HL-60 (cell line): ENCODE data around the gene CNTN5.

Experiments used
- DNase-seq, 2 experiments: peaks; one replicate each; pipeline ENCODE4 v3.0.0-alpha.2; 2010 to 2020; ENCODE audit warnings: low read depth in 1 of 2, low spot score in 1 of 2
- H3K27ac ChIP-seq: fragments of 250-450 bp; sonication (Bioruptor Pico); replicated peaks from 2 replicates; pipeline ENCODE4 v1.5.1; 2020; ENCODE audit warnings: mild to moderate bottlenecking, moderate library complexity
- H3K27me3 ChIP-seq: fragments of 250-450 bp; sonication (Bioruptor Pico); 2 replicates; pipeline ENCODE4 v1.5.1; 2021; ENCODE audit warnings: mild to moderate bottlenecking, moderate library complexity; ENCODE audit not compliant: insufficient read depth, poor library complexity, severe bottlenecking
- H3K4me3 ChIP-seq: replicated peaks from 2 replicates; pipeline ENCODE4 v1.5.1; 2011; ENCODE audit warnings: mild to moderate bottlenecking, control low read depth, low read length; ENCODE audit not compliant: insufficient read depth
- GABPA ChIP-seq: IDR thresholded peaks from 2 replicates; pipeline ENCODE4 v1.6.1; 2012; ENCODE audit warnings: low read depth
- POLR2AphosphoS5 ChIP-seq: IDR thresholded peaks from 2 replicates; pipeline ENCODE4 v1.6.1; 2012; ENCODE audit warnings: low read depth
- SPI1 ChIP-seq: IDR thresholded peaks from 2 replicates; pipeline ENCODE4 v1.6.1; 2012; ENCODE audit warnings: low read depth, mild to moderate bottlenecking, borderline replicate concordance
- TF ChIP-seq, protein P1 (sequence below): IDR thresholded peaks from one replicate; pipeline ENCODE4 v1.5.1; 2011; ENCODE audit warnings: low read length, control low read depth, inconsistent platforms; ENCODE audit not compliant: insufficient read depth
- TF ChIP-seq, protein P2 (sequence below): IDR thresholded peaks from 2 replicates; pipeline ENCODE4 v1.6.1; 2012; ENCODE audit warnings: low read depth; ENCODE audit not compliant: insufficient replicate concordance

The CNTN5 gene

DNA sequence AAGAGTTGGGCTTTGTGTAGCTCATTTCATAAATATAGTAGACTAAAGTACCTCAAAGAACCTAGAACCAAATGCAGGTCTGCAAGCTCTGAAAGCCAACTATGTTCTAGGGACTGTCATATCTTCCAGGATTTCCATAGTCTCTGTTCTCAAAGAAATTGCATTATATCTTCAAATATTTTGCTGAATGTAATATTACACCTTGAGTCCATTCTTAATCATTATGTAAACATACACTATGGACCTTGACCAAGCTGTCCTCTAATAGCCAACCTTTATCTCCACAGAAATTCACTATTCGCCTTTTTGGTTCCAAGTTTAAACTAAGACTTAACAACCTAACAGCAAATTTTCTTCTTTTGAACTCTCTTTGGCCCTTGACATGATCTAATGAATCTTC, 987.7 kb downstream of the CNTN5 start:
- H3K4me3 ChIP-seq: no peak overlapping the region
- TF ChIP-seq, protein P1, sequence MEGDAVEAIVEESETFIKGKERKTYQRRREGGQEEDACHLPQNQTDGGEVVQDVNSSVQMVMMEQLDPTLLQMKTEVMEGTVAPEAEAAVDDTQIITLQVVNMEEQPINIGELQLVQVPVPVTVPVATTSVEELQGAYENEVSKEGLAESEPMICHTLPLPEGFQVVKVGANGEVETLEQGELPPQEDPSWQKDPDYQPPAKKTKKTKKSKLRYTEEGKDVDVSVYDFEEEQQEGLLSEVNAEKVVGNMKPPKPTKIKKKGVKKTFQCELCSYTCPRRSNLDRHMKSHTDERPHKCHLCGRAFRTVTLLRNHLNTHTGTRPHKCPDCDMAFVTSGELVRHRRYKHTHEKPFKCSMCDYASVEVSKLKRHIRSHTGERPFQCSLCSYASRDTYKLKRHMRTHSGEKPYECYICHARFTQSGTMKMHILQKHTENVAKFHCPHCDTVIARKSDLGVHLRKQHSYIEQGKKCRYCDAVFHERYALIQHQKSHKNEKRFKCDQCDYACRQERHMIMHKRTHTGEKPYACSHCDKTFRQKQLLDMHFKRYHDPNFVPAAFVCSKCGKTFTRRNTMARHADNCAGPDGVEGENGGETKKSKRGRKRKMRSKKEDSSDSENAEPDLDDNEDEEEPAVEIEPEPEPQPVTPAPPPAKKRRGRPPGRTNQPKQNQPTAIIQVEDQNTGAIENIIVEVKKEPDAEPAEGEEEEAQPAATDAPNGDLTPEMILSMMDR: no peak
- no peak for TF ChIP-seq GABPA
- TF ChIP-seq POLR2AphosphoS5: no peak
- no peak for TF ChIP-seq SPI1
- TF ChIP-seq, protein P2, sequence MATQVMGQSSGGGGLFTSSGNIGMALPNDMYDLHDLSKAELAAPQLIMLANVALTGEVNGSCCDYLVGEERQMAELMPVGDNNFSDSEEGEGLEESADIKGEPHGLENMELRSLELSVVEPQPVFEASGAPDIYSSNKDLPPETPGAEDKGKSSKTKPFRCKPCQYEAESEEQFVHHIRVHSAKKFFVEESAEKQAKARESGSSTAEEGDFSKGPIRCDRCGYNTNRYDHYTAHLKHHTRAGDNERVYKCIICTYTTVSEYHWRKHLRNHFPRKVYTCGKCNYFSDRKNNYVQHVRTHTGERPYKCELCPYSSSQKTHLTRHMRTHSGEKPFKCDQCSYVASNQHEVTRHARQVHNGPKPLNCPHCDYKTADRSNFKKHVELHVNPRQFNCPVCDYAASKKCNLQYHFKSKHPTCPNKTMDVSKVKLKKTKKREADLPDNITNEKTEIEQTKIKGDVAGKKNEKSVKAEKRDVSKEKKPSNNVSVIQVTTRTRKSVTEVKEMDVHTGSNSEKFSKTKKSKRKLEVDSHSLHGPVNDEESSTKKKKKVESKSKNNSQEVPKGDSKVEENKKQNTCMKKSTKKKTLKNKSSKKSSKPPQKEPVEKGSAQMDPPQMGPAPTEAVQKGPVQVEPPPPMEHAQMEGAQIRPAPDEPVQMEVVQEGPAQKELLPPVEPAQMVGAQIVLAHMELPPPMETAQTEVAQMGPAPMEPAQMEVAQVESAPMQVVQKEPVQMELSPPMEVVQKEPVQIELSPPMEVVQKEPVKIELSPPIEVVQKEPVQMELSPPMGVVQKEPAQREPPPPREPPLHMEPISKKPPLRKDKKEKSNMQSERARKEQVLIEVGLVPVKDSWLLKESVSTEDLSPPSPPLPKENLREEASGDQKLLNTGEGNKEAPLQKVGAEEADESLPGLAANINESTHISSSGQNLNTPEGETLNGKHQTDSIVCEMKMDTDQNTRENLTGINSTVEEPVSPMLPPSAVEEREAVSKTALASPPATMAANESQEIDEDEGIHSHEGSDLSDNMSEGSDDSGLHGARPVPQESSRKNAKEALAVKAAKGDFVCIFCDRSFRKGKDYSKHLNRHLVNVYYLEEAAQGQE: no peak
- H3K27me3 ChIP-seq: no peaks in the 10 kb centered on the region
- H3K27ac ChIP-seq: no peak overlapping the region
- DNase-seq: no peak

DNA sequence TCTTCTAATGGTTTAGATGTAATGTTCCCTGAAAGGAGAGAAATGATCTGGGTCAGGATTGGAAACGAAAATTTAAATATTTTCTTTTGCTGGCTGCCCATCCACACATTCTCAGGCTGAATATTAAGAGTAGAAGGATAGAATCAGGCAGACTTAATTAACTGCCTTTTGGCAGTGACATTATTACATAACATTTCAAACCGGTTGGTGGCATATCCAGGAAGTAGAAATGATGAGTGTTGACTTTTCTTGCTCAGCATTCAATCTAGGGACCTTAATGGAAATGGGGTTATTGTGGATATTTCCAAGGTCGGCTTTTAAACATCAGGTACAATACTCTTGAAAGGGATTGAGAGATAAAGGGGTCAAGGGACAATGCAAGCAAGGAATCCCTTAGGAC, 989.0 kb downstream of the CNTN5 start:
- TF ChIP-seq SPI1 (no peak), GABPA (no peak), POLR2AphosphoS5 (no peak)
- TF ChIP-seq, protein P1: no peak
- TF ChIP-seq, protein P2: no peak
- H3K4me3 ChIP-seq: no peak overlapping the region

DNA sequence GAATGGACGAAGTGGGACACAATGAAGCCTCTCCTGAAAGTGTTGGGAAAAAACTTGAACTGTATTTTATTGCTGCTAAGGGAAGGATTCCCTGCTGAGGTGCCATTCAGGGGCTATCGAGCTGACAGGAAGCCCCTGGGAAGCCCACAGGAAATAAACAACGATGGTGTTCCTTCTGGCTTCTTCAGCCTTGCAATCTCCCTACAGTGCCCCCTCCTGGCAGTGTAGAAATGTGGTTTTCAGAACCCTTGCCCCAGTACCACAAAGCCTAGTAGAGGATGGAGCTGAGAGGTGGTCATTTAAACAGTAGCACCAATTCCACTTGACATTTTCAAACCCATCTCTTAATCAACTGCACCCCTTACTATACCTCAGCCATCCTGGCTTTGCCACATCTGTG, 989.6 kb downstream of the CNTN5 start:
- no peak for TF ChIP-seq POLR2AphosphoS5
- peak; percentile 53 for TF ChIP-seq GABPA
- H3K27ac ChIP-seq: no peak overlapping the region
- no peak for DNase-seq
- H3K27me3 ChIP-seq: no peaks in the 10 kb centered on the region
- H3K4me3 ChIP-seq: no peak overlapping the region

More for the DNA sequence above, 989.0 kb downstream of the CNTN5 start:
- H3K27me3 ChIP-seq: no peaks in the 10 kb centered on the region
- no peak overlapping the region for H3K27ac ChIP-seq
- DNase-seq: no peak

DNA sequence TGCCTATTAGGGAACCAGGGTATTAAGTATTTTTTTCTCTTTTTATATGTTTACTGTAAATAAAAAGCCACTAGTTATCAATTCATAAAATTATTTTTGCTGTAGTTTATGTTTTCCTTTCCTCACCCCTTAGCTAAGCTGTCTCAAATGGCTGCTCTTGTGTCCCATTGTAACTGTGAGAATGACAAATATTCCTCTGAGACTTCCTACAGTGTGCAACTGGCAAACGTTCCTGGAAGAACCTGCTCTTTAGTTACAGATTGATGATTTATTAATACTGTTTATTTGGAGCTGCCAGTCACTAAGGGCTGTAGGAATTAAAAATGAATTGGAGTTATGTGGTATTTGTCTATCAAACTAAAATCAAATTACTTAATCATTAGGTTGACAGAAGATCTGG, 990.9 kb downstream of the CNTN5 start:
- no peak overlapping the region for H3K4me3 ChIP-seq
- H3K27ac ChIP-seq: no peak overlapping the region
- TF ChIP-seq GABPA (no peak), POLR2AphosphoS5 (no peak), SPI1 (no peak)
- TF ChIP-seq, protein P1: no peak
- no peaks in the 10 kb centered on the region for H3K27me3 ChIP-seq
- no peak for DNase-seq
